ENCODE measurements around the gene AUTS2. TPM values are rescaled to one million over a fixed set of nuclear protein-coding genes. Genes with fewer than 3 reads are reported as not detected.

AUTS2 gene
- total RNA-seq, 1 donor from 2014 or later, result 94.1 TPM

- TF ChIP-seq, protein P1, sequence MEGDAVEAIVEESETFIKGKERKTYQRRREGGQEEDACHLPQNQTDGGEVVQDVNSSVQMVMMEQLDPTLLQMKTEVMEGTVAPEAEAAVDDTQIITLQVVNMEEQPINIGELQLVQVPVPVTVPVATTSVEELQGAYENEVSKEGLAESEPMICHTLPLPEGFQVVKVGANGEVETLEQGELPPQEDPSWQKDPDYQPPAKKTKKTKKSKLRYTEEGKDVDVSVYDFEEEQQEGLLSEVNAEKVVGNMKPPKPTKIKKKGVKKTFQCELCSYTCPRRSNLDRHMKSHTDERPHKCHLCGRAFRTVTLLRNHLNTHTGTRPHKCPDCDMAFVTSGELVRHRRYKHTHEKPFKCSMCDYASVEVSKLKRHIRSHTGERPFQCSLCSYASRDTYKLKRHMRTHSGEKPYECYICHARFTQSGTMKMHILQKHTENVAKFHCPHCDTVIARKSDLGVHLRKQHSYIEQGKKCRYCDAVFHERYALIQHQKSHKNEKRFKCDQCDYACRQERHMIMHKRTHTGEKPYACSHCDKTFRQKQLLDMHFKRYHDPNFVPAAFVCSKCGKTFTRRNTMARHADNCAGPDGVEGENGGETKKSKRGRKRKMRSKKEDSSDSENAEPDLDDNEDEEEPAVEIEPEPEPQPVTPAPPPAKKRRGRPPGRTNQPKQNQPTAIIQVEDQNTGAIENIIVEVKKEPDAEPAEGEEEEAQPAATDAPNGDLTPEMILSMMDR (conservative IDR thresholded peaks at IDR 0.05), result no peak
- peak overlapping the region; percentile 48 for H3K27ac Mint-ChIP-seq
- peak overlapping the region; percentile 52 for H3K4me3 Mint-ChIP-seq
Measured at GRCh38 chr7:70005891-70006260, 407.6 kb downstream of the AUTS2 start.

DNA sequence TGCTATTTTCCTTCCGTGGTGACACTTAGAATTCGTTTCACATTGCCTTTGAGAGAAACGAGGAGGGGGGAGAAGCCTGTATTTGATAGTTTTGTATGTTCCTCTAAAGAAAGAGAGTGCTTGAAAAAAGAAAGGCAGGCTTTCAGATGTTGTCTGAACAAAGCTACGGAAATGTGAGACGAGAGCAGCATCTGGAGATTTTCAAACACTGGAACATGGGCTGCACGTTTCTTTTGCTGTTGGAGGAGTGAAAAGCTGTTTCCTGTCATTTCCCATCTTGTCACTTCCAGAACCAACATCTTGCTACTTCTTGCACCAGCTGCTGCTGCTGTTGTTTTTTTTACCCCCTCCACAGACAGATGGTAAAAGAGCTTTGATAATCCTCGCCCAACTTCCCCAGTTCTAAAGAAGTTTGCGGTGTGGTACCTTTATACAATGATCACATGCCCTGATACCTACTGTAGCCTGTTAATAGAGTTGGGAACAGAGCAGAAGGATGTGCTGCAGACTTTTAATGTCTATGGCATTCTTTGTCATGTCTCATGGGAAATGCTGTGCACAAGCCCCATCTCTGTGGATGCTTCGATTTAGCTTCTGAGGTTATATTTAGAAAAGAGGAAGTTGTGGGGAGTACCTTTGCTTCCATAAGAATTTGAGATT, 408.1 kb downstream of the AUTS2 start:
- TF ChIP-seq, protein P1 (conservative IDR thresholded peaks at IDR 0.05), result no peak
- Mint-ChIP-seq H3K4me1 (ENCODE audit: unreplicated experiment) (peaks cover 29% of the 10 kb centered on the region), H3K36me3 (no peaks in the 10 kb centered on the region), H3K27ac (peak overlapping the region; percentile 48), H3K9me3 (no peaks in the 10 kb centered on the region), H3K27me3 (no peaks in the 10 kb centered on the region), H3K4me3 (peak overlapping the region; percentile 52)
- DNase-seq (ENCODE audit: extremely low spot score, unreplicated experiment), result no peak

More at GRCh38 chr7:70005891-70006260, 407.6 kb downstream of the AUTS2 start:
- Mint-ChIP-seq H3K4me1 (ENCODE audit: unreplicated experiment) (peaks cover 29% of the 10 kb centered on the region), H3K27me3 (no peaks in the 10 kb centered on the region), H3K9me3 (no peaks in the 10 kb centered on the region), H3K36me3 (no peaks in the 10 kb centered on the region)
- no peak for DNase-seq (ENCODE audit: extremely low spot score, unreplicated experiment)

DNA sequence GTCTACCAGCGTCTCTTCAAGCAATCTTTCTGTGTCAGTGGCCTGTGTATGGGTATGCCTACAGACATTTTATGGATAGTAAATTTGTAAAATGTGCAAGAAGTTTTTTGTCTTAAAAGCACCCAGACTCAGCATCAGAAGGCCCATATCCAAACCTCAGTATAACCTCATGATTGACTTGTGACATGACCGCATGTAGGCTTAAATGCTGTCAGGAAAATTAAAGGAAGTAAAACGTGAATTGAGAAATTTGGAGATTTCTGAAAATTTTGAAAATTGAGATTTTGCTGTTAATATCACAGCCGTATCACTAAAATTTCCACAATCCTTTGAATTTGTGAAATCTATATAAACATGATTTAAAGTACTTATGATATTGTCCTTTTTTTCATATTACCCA, 410.2 kb downstream of the AUTS2 start:
- TF ChIP-seq, protein P1 (conservative IDR thresholded peaks at IDR 0.05), result no peak
- H3K4me3 Mint-ChIP-seq, result no peak overlapping the region
- H3K36me3 Mint-ChIP-seq, result no peaks in the 10 kb centered on the region
- no peak overlapping the region for H3K27ac Mint-ChIP-seq
- no peaks in the 10 kb centered on the region for H3K27me3 Mint-ChIP-seq
- DNase-seq (ENCODE audit: extremely low spot score, unreplicated experiment), result no peak
- peaks cover 4% of the 10 kb centered on the region for H3K9me3 Mint-ChIP-seq
- H3K4me1 Mint-ChIP-seq (ENCODE audit: unreplicated experiment), result peaks cover 39% of the 10 kb centered on the region

GRCh38 chr7:70014472-70015177, 416.4 kb downstream of the AUTS2 start:
- Mint-ChIP-seq H3K9me3 (peaks cover 4% of the 10 kb centered on the region), H3K4me1 (ENCODE audit: unreplicated experiment) (peaks cover 39% of the 10 kb centered on the region), H3K27ac (peak overlapping the region; percentile 8), H3K27me3 (no peaks in the 10 kb centered on the region), H3K4me3 (peak overlapping the region; percentile 11), H3K36me3 (peaks cover 3% of the 10 kb centered on the region)
- TF ChIP-seq, protein P1 (conservative IDR thresholded peaks at IDR 0.05), result no peak
- DNase-seq (ENCODE audit: extremely low spot score, unreplicated experiment), result no peak

- H3K4me1 Mint-ChIP-seq (ENCODE audit: unreplicated experiment), result peaks cover 39% of the 10 kb centered on the region
- H3K9me3 Mint-ChIP-seq, result peaks cover 4% of the 10 kb centered on the region
- H3K27ac Mint-ChIP-seq, result no peak overlapping the region
- H3K27me3 Mint-ChIP-seq, result no peaks in the 10 kb centered on the region
- no peak overlapping the region for H3K4me3 Mint-ChIP-seq
- TF ChIP-seq, protein P1 (conservative IDR thresholded peaks at IDR 0.05), result no peak
- DNase-seq (ENCODE audit: extremely low spot score, unreplicated experiment), result no peak
- H3K36me3 Mint-ChIP-seq, result peaks cover 3% of the 10 kb centered on the region
Measured at GRCh38 chr7:70015353-70015752, 417.1 kb downstream of the AUTS2 start.
